Activated CD4-positive, alpha-beta T cell treated with anti-CD3 and anti-CD28 coated beads, Interleukin-2, Interleukin-4, amounts not matched to agents 100 ng/mL and 50 ng/mL, durations not matched to agents 16 hours and 8 hours (primary cell): ENCODE measurements around the gene SRPRB.

Experiments used
- DNase-seq: peaks from one replicate; pipeline ENCODE4 v3.0.0-alpha.2; 2020; ENCODE audit warnings: low spot score

Gene SRPRB

DNA sequence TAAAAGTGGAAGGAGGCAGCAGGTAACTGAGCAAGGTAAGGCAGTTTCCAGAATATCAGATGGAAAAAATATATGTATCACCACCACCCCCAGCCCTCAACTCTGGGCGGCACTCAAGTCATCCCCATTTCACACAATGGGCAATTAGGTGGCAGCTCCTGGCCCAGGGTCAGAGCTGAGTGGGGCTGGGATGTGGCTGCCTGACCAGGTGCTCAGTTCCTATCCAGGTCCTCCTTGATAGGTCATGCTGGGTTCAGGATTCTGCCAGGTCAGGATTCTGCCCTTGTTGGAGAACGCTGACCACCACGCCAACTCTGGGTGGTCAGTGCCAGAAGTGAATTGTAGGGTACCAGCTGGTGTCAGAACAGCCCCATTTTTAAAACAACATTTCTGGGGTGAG lies 60.5 kb downstream of the SRPRB start:
- no peak for DNase-seq

DNA sequence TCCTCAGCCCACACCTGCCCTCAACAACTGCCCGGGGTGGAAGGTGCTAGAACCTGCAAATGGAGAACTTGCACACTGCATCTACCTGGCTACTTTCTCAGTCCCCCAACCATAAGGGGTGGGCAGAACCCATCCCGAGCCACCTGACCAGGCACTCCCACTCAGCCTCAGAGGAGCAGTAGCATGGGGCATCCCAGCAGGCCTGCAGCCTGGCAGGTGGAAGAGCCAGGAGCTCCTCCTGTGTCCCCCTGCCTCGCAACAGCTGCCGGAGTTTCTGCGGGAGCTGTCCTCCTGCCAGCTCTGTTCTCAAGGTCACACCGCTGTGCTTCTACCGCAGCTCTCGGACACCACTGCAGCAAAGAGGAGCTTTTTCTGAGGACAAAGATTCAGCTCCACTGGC lies 62.6 kb downstream of the SRPRB start:
- DNase-seq: no peak

DNA sequence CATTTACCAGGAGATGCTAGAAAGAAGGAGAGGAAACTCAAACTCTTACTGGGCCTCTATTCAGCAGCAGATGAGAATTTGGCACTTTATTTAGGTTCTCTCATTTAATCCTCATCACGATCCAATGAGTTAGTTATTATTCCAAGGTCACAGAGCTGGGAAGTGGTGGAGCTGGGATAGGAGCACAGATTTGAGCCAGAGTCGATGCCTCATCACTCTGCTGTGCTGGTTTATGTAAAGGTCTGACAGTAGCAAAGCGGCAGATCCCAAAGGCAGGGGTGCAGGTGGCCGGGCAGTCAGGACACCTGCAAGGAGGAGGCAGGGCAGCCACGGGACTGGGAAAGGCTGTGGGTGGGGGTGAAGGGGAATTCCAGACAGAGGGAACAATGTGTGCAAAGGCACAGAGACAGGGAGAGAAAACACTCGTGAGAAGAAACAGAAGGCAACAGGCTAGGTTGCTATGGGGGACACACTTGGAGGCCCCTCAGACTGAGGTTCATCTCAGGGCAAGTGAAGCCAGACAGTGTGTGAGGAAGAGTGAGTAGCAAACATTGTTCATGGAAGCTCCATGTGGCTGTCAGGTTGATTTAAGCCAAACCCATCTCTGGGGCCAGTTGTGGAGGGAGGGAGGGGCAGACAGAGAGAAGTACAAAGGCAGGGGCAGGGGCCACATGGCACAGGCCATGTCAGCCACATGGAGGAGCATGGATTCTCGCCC lies 63.3 kb downstream of the SRPRB start:
- DNase-seq: no peak

DNA sequence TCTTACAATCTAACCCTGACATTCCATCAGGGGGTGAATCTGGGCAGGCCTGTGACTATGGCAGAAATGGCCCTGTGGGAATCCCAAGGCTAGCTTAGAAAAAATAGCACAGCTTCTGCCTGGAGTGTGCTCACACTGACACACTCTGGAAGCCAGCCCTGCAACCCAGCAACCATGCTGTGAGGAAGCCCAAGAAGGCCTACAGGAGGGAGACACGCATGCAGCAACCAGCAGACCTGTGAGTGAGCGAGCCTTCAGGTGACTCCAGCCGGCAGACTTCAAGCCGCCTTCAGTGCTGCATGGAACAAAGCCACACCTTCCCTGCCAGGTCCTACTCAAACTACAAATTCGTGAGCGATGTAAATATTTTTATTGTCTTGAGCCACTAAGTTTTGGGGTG lies 64.0 kb downstream of the SRPRB start:
- no peak for DNase-seq

DNA sequence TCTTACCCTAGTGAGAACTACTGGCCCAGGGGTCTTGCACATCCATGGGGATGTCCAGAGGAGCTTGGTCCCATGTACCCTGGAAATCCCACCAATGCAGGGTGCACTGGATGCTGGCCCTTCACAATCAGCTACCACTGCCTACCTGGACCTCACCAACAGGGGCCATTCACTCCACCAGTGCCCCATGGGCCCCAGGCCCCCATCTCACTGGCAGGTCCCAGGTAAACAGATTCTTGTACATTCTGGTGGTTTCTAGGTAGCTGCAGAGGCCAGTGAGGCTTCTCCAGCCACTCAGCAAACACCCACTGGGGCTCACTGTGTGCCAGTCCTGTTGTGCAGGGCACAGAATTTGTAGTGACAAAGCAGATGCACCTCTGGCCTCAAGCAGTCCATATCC lies 65.2 kb downstream of the SRPRB start:
- no peak for DNase-seq
